Measurements from ENCODE around the gene TBCB. TPM values are rescaled to one million over a fixed set of nuclear protein-coding genes. Genes with fewer than 3 reads are reported as not detected.

The TBCB gene
- polyA plus RNA-seq, 2 of the 4 experiments (the other 2 are of a cell fraction), result 395 to 397 TPM

DNA sequence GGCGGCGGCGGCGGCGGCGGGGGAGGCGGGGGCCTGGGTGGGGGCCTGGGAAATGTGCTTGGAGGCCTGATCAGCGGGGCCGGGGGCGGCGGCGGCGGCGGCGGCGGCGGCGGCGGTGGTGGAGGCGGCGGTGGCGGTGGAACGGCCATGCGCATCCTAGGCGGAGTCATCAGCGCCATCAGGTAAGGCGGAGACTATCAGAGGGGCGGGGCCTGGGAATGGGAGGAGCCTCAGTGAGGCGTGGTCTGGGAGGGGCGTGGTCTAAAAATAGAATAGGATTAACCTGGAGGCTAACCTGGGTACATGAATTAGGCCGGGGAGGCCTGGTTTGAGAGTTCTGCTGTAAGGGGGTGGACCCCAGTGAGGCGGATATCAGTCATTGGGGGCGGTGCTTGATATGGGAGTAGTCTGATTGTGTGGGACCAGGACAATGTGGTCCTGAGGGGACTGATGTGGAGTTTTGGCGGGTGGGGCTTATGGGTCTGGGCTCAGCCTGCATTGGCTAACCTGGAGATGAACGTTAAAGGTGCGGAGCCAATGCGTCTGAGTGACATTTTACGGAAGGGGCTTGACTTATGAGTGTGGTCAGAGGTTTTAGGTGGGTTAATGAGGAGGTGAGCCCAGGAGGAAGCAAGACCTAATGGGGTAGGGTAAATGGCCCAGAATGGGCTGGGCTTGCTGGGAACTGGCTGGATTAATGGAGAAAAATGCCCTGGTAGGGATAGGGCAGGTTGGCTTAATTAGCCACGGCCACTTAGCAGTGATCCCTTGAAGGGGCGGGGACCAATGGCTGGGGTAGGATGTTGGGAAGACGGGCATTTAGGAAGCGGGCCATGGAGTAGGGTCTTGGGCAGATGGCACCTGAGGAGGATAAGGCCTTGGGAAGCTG is 26.0 kb downstream of the TBCB start:
- ChIA-PET POLR2A (interaction anchor here (0.6 to 2.0 kb wide), 3 partner anchors 12 to 132 kb away, joined by 3 to 57 read pairs (median 20); partner anchors contain the start of genes POLR2I and TBCB), CTCF (interaction anchor here (1.2 to 7.1 kb wide), 6 partner anchors 13 to 38 kb away, joined by 3 to 75 read pairs (median 13); no protein-coding TSS in a partner anchor)
- peak overlapping the region; percentile 75 for H3K4me3 ChIP-seq
- TF ChIP-seq TFCP2L1 (CRISPR knock-in tag; IDR thresholded peaks at IDR 0.05) (peak; percentile 32; the same call in 1 of the 2 replicates), RNF2 (IDR thresholded peaks at IDR 0.05; ENCODE audit: borderline replicate concordance, low read depth) (no peak), EP300 (IDR thresholded peaks at IDR 0.05) (0 out of 5 replicates have a peak, but pooled peaks of 1 of the 2 experiments have one; percentile 52), POLR2A (IDR thresholded peaks at IDR 0.05; ENCODE audit: low read length) (peak; percentile 58), NPAS2 (CRISPR knock-in tag; IDR thresholded peaks at IDR 0.05; ENCODE audit: borderline replicate concordance) (no peak), HOXA7 (CRISPR knock-in tag; IDR thresholded peaks at IDR 0.05) (0 out of 2 replicates have a peak, but pooled peaks have one; percentile 14), RFX5 (IDR thresholded peaks at IDR 0.05) (no peak), JUN (IDR thresholded peaks at IDR 0.05) (peak; percentile 42 to 93; a peak in 4 of 5 replicates), TP53 (CRISPR knock-in tag; IDR thresholded peaks at IDR 0.05) (0 out of 2 replicates have a peak, but pooled peaks have one; percentile 38), FOSB (CRISPR knock-in tag; IDR thresholded peaks at IDR 0.05) (no peak), GATA3 (IDR thresholded peaks at IDR 0.05; ENCODE audit: borderline replicate concordance) (peak; percentile 10; the same call in 1 of the 2 replicates), RARB (CRISPR knock-in tag; IDR thresholded peaks at IDR 0.05) (peak; percentile 70; the same call in 1 of the 2 replicates)
- TF ChIP-seq, protein P1, sequence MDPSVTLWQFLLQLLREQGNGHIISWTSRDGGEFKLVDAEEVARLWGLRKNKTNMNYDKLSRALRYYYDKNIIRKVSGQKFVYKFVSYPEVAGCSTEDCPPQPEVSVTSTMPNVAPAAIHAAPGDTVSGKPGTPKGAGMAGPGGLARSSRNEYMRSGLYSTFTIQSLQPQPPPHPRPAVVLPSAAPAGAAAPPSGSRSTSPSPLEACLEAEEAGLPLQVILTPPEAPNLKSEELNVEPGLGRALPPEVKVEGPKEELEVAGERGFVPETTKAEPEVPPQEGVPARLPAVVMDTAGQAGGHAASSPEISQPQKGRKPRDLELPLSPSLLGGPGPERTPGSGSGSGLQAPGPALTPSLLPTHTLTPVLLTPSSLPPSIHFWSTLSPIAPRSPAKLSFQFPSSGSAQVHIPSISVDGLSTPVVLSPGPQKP (IDR thresholded peaks at IDR 0.05; ENCODE audit: low read depth, low read length), result no peak
- TF ChIP-seq, protein P2, sequence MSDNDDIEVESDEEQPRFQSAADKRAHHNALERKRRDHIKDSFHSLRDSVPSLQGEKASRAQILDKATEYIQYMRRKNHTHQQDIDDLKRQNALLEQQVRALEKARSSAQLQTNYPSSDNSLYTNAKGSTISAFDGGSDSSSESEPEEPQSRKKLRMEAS (IDR thresholded peaks at IDR 0.05), result peak; percentile 32; the same call in 1 of the 2 replicates
- TF ChIP-seq, protein P3, sequence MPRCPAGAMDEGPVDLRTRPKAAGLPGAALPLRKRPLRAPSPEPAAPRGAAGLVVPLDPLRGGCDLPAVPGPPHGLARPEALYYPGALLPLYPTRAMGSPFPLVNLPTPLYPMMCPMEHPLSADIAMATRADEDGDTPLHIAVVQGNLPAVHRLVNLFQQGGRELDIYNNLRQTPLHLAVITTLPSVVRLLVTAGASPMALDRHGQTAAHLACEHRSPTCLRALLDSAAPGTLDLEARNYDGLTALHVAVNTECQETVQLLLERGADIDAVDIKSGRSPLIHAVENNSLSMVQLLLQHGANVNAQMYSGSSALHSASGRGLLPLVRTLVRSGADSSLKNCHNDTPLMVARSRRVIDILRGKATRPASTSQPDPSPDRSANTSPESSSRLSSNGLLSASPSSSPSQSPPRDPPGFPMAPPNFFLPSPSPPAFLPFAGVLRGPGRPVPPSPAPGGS (IDR thresholded peaks at IDR 0.05), result no peak; the same call in 2 of the 3 replicates
- peak overlapping the region; percentile 69 for H3K4me2 ChIP-seq
- DNase-seq (ENCODE audit: low read depth in 1 of 2, low spot score in 1 of 2) (peak; percentile 96 to 99), FAIRE-seq (peak; percentile 77), ATAC-seq (peak; percentile 55 to 58)
- WGBS (ENCODE audit: missing lambda C conversion rate), result 35% methylated on average over 20 of the region's 42 CpGs
- H3K4me1 ChIP-seq, result peaks cover 31% of the 10 kb centered on the region
- H3K9me3 ChIP-seq, result no peaks in the 10 kb centered on the region
- H3K27ac ChIP-seq, result peak overlapping the region; percentile 93 to 95

DNA sequence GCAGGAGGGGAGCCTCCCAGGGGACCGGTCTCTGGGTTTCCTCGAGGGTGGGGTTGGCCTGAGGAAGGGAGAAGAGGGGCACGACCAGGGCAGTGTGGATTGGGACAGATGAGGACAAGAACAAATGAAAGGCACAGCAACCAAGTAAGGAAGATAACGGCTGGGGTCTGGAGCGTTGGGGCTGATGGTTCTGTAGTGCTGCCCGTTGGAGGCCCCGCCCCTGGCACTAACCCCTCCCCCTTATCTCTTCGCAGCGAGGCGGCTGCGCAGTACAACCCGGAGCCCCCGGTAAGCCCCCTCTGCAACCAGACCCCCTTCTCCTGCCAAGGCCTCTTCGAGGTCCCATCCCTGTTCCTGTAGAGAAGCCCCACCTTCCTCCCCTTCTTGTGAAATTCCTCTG is 26.8 kb downstream of the TBCB start:
- DNase-seq (ENCODE audit: low read depth in 1 of 2, low spot score in 1 of 2), result no peak
- Histone ChIP-seq H3K27ac (no peak overlapping the region), H3K4me3 (no peak overlapping the region), H3K9me3 (no peaks in the 10 kb centered on the region), H3K4me1 (peaks cover 23% of the 10 kb centered on the region), H3K4me2 (peak overlapping the region; percentile 69)
- ChIA-PET POLR2A (no interaction called here), CTCF (interaction anchor here (1.2 to 7.1 kb wide), 5 partner anchors 11 to 41 kb away, joined by 3 to 61 read pairs (median 9); no protein-coding TSS in a partner anchor)
- 95% methylated on average over 14 of the region's 14 CpGs for WGBS (ENCODE audit: missing lambda C conversion rate)
- no peak for ATAC-seq
- no peak for FAIRE-seq
- TF ChIP-seq, protein P4, sequence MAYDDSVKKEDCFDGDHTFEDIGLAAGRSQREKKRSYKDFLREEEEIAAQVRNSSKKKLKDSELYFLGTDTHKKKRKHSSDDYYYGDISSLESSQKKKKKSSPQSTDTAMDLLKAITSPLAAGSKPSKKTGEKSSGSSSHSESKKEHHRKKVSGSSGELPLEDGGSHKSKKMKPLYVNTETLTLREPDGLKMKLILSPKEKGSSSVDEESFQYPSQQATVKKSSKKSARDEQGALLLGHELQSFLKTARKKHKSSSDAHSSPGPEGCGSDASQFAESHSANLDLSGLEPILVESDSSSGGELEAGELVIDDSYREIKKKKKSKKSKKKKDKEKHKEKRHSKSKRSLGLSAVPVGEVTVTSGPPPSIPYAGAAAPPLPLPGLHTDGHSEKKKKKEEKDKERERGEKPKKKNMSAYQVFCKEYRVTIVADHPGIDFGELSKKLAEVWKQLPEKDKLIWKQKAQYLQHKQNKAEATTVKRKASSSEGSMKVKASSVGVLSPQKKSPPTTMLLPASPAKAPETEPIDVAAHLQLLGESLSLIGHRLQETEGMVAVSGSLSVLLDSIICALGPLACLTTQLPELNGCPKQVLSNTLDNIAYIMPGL (CRISPR knock-in tag; IDR thresholded peaks at IDR 0.05; ENCODE audit: borderline replicate concordance), result no peak
- no peak for TF ChIP-seq CBX2 (IDR thresholded peaks at IDR 0.05; ENCODE audit: borderline replicate concordance, low read depth)
- TF ChIP-seq ZSCAN20 (CRISPR knock-in tag; IDR thresholded peaks at IDR 0.05), result no peak
- TF ChIP-seq NR3C1 (IDR thresholded peaks at IDR 0.05), result no peak
- TF ChIP-seq CHD4 (IDR thresholded peaks at IDR 0.05; ENCODE audit: borderline replicate concordance), result no peak
- TF ChIP-seq, protein P5, sequence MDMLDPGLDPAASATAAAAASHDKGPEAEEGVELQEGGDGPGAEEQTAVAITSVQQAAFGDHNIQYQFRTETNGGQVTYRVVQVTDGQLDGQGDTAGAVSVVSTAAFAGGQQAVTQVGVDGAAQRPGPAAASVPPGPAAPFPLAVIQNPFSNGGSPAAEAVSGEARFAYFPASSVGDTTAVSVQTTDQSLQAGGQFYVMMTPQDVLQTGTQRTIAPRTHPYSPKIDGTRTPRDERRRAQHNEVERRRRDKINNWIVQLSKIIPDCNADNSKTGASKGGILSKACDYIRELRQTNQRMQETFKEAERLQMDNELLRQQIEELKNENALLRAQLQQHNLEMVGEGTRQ (IDR thresholded peaks at IDR 0.05), result no peak
- TF ChIP-seq MAFK (IDR thresholded peaks at IDR 0.05; ENCODE audit: partially characterized antibody), result no peak
- no peak for TF ChIP-seq RAD21 (conservative IDR thresholded peaks at IDR 0.05 in 1 of 2, IDR thresholded peaks at IDR 0.05 in 1 of 2)
- TF ChIP-seq FOSL2 (IDR thresholded peaks at IDR 0.05), result no peak
- TF ChIP-seq FOSL2 (CRISPR knock-in tag; IDR thresholded peaks at IDR 0.05), result no peak
- TF ChIP-seq NPAS2 (CRISPR knock-in tag; IDR thresholded peaks at IDR 0.05; ENCODE audit: borderline replicate concordance), result no peak
- TF ChIP-seq, protein P6, sequence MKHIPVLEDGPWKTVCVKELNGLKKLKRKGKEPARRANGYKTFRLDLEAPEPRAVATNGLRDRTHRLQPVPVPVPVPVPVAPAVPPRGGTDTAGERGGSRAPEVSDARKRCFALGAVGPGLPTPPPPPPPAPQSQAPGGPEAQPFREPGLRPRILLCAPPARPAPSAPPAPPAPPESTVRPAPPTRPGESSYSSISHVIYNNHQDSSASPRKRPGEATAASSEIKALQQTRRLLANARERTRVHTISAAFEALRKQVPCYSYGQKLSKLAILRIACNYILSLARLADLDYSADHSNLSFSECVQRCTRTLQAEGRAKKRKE (CRISPR knock-in tag; IDR thresholded peaks at IDR 0.05; ENCODE audit: low read depth), result no peak
- no peak for TF ChIP-seq EHMT2 (IDR thresholded peaks at IDR 0.05; ENCODE audit: low read depth)
- no peak for TF ChIP-seq ZNF302 (CRISPR knock-in tag; IDR thresholded peaks at IDR 0.05)
- TF ChIP-seq GATA3 (IDR thresholded peaks at IDR 0.05; ENCODE audit: borderline replicate concordance), result no peak
- TF ChIP-seq POLR2A (IDR thresholded peaks at IDR 0.05; ENCODE audit: low read length), result no peak

All from A549 (cell line).